CD14-positive monocyte (primary cell): ENCODE results near the gene CSRP1. TPM values are rescaled to one million over a fixed set of nuclear protein-coding genes. Genes with fewer than 3 reads are reported as not detected.

Source experiments
- DNase-seq, 3 donors: peaks; one replicate each; pipeline ENCODE4 v3.0.0-alpha.2; 2011 to 2022
- H2AFZ ChIP-seq: 2 replicates; pipeline ENCODE4 v1.6.0; 2012; ENCODE audit warnings: mild to moderate bottlenecking, low read depth, low read length, inconsistent platforms; ENCODE audit not compliant: insufficient read depth, poor library complexity, severe bottlenecking
- H3K27ac ChIP-seq, 2 donors: 1 replicate in 1 of 2; 2 replicates in 1 of 2; pipeline ENCODE4 v1.5.1; 2012 to 2013; ENCODE audit warnings: low read length in 2 of 2, control low read depth in 1 of 2, inconsistent platforms in 1 of 2, low read depth in 1 of 2, mild to moderate bottlenecking in 1 of 2
- H3K27me3 ChIP-seq, 2 donors: one replicate each; pipeline versions ENCODE4 v1.6.0 to v1.6.1; 2011 to 2013; ENCODE audit warnings: low read length in 2 of 2; ENCODE audit not compliant: control insufficient read depth in 2 of 2, insufficient read depth in 2 of 2
- H3K36me3 ChIP-seq, 2 donors: replicated peaks in 1 of 2; 1 replicate in 1 of 2; 2 replicates in 1 of 2; pipeline versions ENCODE4 v1.5.1 to v1.6.1; 2012 to 2013; ENCODE audit warnings: low read length in 2 of 2, control low read depth in 1 of 2, inconsistent platforms in 1 of 2, mild to moderate bottlenecking in 1 of 2; ENCODE audit not compliant: insufficient read depth in 2 of 2, control insufficient read depth in 1 of 2
- H3K4me1 ChIP-seq, 2 donors: 1 replicate in 1 of 2; 2 replicates in 1 of 2; pipeline versions ENCODE4 v1.5.1 to v1.6.1; 2012 to 2013; ENCODE audit warnings: low read length in 2 of 2, control low read depth in 1 of 2, inconsistent platforms in 1 of 2, mild to moderate bottlenecking in 1 of 2, moderate library complexity in 1 of 2; ENCODE audit not compliant: insufficient read depth in 2 of 2, control insufficient read depth in 1 of 2
- H3K4me2 ChIP-seq: replicated peaks from 2 replicates; pipeline ENCODE3; 2012; ENCODE audit warnings: low read length, moderate library complexity, mild to moderate bottlenecking; ENCODE audit not compliant: poor library complexity, severe bottlenecking; ENCODE audit errors: extremely low read depth
- H3K4me3 ChIP-seq, 3 experiments: fragments of 200-600 bp in 1 of 3; sonication (generic) in 1 of 3; replicated peaks in 1 of 3; 1 replicate in 2 of 3; 2 replicates in 1 of 3; pipeline ENCODE4 v1.5.1; 2011 to 2013; ENCODE audit warnings: low read length in 3 of 3, mild to moderate bottlenecking in 3 of 3, control low read depth in 2 of 3, low read depth in 2 of 3, inconsistent platforms in 1 of 3, moderate library complexity in 1 of 3
- H3K79me2 ChIP-seq: 2 replicates; pipeline ENCODE4 v1.6.0; 2012; ENCODE audit warnings: mild to moderate bottlenecking, control low read depth, inconsistent platforms, low read length, moderate library complexity; ENCODE audit not compliant: insufficient read depth
- H3K9ac ChIP-seq: 2 replicates; pipeline ENCODE4 v1.6.0; 2017; ENCODE audit warnings: low read length, mild to moderate bottlenecking; ENCODE audit not compliant: insufficient read depth, poor library complexity, severe bottlenecking
- H3K9me3 ChIP-seq, 2 donors: replicated peaks in 1 of 2; 1 replicate in 1 of 2; 2 replicates in 1 of 2; pipeline versions ENCODE4 v1.5.1 to v1.6.1; 2012 to 2013; ENCODE audit warnings: low read length in 2 of 2, control low read depth in 1 of 2; ENCODE audit not compliant: control insufficient read depth in 1 of 2, insufficient read depth in 1 of 2
- H4K20me1 ChIP-seq: 2 replicates; pipeline ENCODE4 v1.6.0; 2012; ENCODE audit warnings: mild to moderate bottlenecking, low read length, control low read depth, moderate library complexity; ENCODE audit not compliant: insufficient read depth
- H3K27ac Mint-ChIP-seq, 7 donors: one replicate each; pipeline ENCODE4 v1.8.0; 2020; ENCODE audit warnings: mild to moderate bottlenecking in 7 of 7, mixed read lengths in 7 of 7, moderate library complexity in 6 of 7, inconsistent platforms in 2 of 7
- H3K27me3 Mint-ChIP-seq, 3 donors: one replicate each; pipeline ENCODE4 v1.8.0; 2021 to 2022; ENCODE audit warnings: low read depth in 3 of 3, mild to moderate bottlenecking in 3 of 3, mixed read lengths in 3 of 3, moderate library complexity in 3 of 3, inconsistent platforms in 1 of 3
- H3K36me3 Mint-ChIP-seq, 2 donors: one replicate each; pipeline ENCODE4 v1.8.0; 2020; ENCODE audit warnings: mixed read lengths in 2 of 2, inconsistent platforms in 1 of 2, mild to moderate bottlenecking in 1 of 2
- H3K4me1 Mint-ChIP-seq: one replicate; pipeline ENCODE4 v1.8.0; 2020; ENCODE audit warnings: mild to moderate bottlenecking, mixed read lengths
- H3K4me3 Mint-ChIP-seq, 2 donors: one replicate each; pipeline ENCODE4 v1.8.0; 2020; ENCODE audit warnings: mild to moderate bottlenecking in 2 of 2, mixed read lengths in 2 of 2, moderate library complexity in 1 of 2
- H3K9me3 Mint-ChIP-seq, 7 donors: one replicate each; pipeline ENCODE4 v1.8.0; 2020 to 2022; ENCODE audit warnings: mixed read lengths in 7 of 7, mild to moderate bottlenecking in 6 of 7, moderate library complexity in 6 of 7, inconsistent platforms in 2 of 7
- WGBS: methylation state at CpG from one replicate; pipeline ENCODE4 v1.1.5; 2013; ENCODE audit warnings: missing lambda C conversion rate; ENCODE audit not compliant: insufficient coverage; 5-methylcytosine and 5-hydroxymethylcytosine counted together
- intact Hi-C, 2 donors: fragments of 100-400 bp; cut with micrococcal nuclease; formaldehyde crosslinking; loops; one replicate each; pipeline versions ENCODE4 v1.15.0 to v1.15.1; 2023
- polyA plus RNA-seq, 3 donors: library from polyadenylated mRNA; depleted of rRNA in 1 of 3; unstranded in 2 of 3; stranded (reverse) in 1 of 3; fragments of 300-500 nt in 2 of 3; fragments of >200 nt in 1 of 3; fragmentation: Illumina TruSeq in 2 of 3; gene quantifications; 1 replicate in 2 of 3; 2 replicates in 1 of 3; pipeline ENCODE4 v1.2.3, GENCODE V29; 2012 to 2021
- TF ChIP-seq, protein P1 (sequence below): fragments of 200-600 bp; IDR thresholded peaks from one replicate; pipeline ENCODE4 v1.8.0; 2022; ENCODE audit warnings: antibody characterized with exemption, mild to moderate bottlenecking

CSRP1 gene
- polyA plus RNA-seq, 3 donors = 87.4 to 111 (median 98.8) TPM

DNA sequence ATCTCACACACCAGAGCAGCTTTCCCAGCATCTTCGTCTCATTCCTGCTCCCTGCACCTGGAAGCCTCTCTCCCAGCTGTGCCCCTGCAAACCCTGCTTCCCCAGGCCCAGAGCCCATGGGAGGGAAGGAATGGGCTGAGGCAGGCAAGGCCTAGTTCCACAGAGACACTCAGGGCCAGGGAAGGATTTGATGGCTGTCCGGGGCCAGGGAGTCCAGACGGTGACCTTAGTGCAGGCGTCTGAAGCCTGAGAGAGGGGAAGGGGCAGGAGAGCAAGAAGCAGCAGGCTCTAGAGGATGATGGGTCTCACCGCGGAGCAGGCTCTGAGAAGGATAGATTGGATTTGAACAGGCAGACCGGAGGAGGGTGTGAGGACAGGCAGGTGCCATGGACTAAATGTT is 63.2 kb downstream of the CSRP1 start:
- peaks cover 11% of the 10 kb centered on the region for H3K4me1 Mint-ChIP-seq
- Histone ChIP-seq H3K4me2 (no peak overlapping the region), H3K4me3 (no peak overlapping the region), H3K27ac (no peak overlapping the region), H3K79me2 (no peaks in the 10 kb centered on the region), H3K36me3 (no peaks in the 10 kb centered on the region), H3K4me1 (no peaks in the 10 kb centered on the region), H3K9ac (no peak overlapping the region), H2AFZ (no peak overlapping the region), H3K27me3 (no peaks in the 10 kb centered on the region), H3K9me3 (no peaks in the 10 kb centered on the region), H4K20me1 (no peaks in the 10 kb centered on the region)
- DNase-seq = no peak
- peaks cover 7 to 9% (median 7%) of the 10 kb centered on the region in 3 donors for H3K27me3 Mint-ChIP-seq
- H3K36me3 Mint-ChIP-seq = no peaks in the 10 kb centered on the region
- TF ChIP-seq, protein P1, sequence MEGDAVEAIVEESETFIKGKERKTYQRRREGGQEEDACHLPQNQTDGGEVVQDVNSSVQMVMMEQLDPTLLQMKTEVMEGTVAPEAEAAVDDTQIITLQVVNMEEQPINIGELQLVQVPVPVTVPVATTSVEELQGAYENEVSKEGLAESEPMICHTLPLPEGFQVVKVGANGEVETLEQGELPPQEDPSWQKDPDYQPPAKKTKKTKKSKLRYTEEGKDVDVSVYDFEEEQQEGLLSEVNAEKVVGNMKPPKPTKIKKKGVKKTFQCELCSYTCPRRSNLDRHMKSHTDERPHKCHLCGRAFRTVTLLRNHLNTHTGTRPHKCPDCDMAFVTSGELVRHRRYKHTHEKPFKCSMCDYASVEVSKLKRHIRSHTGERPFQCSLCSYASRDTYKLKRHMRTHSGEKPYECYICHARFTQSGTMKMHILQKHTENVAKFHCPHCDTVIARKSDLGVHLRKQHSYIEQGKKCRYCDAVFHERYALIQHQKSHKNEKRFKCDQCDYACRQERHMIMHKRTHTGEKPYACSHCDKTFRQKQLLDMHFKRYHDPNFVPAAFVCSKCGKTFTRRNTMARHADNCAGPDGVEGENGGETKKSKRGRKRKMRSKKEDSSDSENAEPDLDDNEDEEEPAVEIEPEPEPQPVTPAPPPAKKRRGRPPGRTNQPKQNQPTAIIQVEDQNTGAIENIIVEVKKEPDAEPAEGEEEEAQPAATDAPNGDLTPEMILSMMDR = no peak
- H3K9me3 Mint-ChIP-seq = peaks cover 0 to 5% (median 0%) of the 10 kb centered on the region in 7 donors
- WGBS = 96% methylated on average over 6 of the region's 7 CpGs
- H3K27ac Mint-ChIP-seq = no peak overlapping the region
- no peak overlapping the region for H3K4me3 Mint-ChIP-seq
- intact Hi-C loops = no loop called here

DNA sequence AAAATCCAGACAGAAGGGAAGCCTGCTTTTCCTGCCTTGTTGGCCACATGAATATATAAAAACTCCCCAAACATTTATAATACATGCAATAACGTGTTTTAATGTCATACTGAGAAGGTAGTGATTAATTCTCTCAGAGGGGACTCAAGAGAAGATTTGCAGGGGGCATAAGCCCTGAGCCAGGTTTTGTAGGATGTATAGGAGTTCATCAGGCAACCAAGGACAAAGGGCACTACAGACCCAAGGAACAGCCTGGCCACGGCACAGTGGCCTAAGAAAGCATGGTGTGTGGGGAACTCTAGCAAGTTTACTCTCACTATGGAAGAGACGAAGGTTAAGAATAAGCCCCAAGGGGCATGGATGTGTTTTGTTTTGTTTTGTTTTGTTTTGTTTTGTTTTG is 70.0 kb downstream of the CSRP1 start:
- Histone ChIP-seq H3K4me2 (no peak overlapping the region), H3K79me2 (no peaks in the 10 kb centered on the region), H3K9ac (no peak overlapping the region), H3K9me3 (no peaks in the 10 kb centered on the region), H4K20me1 (no peaks in the 10 kb centered on the region), H3K27ac (no peak overlapping the region), H3K4me3 (no peak overlapping the region), H3K4me1 (peaks cover 3% of the 10 kb centered on the region in 2 donors), H3K27me3 (no peaks in the 10 kb centered on the region), H3K36me3 (no peaks in the 10 kb centered on the region), H2AFZ (no peak overlapping the region)
- Mint-ChIP-seq H3K9me3 (peaks cover 0 to 2% (median 0%) of the 10 kb centered on the region in 7 donors), H3K36me3 (no peaks in the 10 kb centered on the region), H3K27ac (no peak overlapping the region), H3K27me3 (peaks cover 7 to 18% (median 14%) of the 10 kb centered on the region in 3 donors), H3K4me3 (no peak overlapping the region), H3K4me1 (peaks cover 12% of the 10 kb centered on the region)
- 87% methylated on average over 2 of the region's 3 CpGs for WGBS
- no peak for DNase-seq
- intact Hi-C loops = loop anchor here in 1 of 2 donors (10.0 kb wide), 1 partner anchor 58 kb away; no protein-coding TSS in a partner anchor
- TF ChIP-seq, protein P1 = no peak
